Body of pancreas (tissue), 4 donors: ENCODE measurements around the gene CCL3.

ENCODE experiments used
- POLR2A ChIP-seq, 3 donors: fragments of 450-650 bp; IDR thresholded peaks; one replicate each; pipeline ENCODE4 v1.6.1; 2016; ENCODE audit warnings: antibody characterized with exemption in 3 of 3, mild to moderate bottlenecking in 2 of 3
- TF ChIP-seq, protein P1 (sequence below), 7 experiments: fragments of 450-650 bp in 4 of 7; fragments of 200-600 bp in 3 of 7; sonication (generic) in 3 of 7; IDR thresholded peaks; one replicate each; pipeline ENCODE4 v1.5.1; 2016 to 2019; ENCODE audit warnings: antibody characterized with exemption in 7 of 7

- TF ChIP-seq, protein P1, sequence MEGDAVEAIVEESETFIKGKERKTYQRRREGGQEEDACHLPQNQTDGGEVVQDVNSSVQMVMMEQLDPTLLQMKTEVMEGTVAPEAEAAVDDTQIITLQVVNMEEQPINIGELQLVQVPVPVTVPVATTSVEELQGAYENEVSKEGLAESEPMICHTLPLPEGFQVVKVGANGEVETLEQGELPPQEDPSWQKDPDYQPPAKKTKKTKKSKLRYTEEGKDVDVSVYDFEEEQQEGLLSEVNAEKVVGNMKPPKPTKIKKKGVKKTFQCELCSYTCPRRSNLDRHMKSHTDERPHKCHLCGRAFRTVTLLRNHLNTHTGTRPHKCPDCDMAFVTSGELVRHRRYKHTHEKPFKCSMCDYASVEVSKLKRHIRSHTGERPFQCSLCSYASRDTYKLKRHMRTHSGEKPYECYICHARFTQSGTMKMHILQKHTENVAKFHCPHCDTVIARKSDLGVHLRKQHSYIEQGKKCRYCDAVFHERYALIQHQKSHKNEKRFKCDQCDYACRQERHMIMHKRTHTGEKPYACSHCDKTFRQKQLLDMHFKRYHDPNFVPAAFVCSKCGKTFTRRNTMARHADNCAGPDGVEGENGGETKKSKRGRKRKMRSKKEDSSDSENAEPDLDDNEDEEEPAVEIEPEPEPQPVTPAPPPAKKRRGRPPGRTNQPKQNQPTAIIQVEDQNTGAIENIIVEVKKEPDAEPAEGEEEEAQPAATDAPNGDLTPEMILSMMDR (IDR thresholded peaks at IDR 0.05): no peak
- no peak for TF ChIP-seq POLR2A (IDR thresholded peaks at IDR 0.05)
Measured at GRCh38 chr17:36059406-36059805, 30.5 kb downstream of the CCL3 start.
